Kidney tubule cell (primary cell): ENCODE measurements around the gene TRIM72.
"Not testable (repeated sequence)": the region's sequence is repeated elsewhere in the genome, so short reads cannot be mapped to it uniquely, and the experiment has no call there.

Experiments
- DNase-seq: peaks from one replicate; pipeline ENCODE4 v3.0.0-alpha.2; 2018; ENCODE audit warnings: low spot score

TRIM72 gene

DNA sequence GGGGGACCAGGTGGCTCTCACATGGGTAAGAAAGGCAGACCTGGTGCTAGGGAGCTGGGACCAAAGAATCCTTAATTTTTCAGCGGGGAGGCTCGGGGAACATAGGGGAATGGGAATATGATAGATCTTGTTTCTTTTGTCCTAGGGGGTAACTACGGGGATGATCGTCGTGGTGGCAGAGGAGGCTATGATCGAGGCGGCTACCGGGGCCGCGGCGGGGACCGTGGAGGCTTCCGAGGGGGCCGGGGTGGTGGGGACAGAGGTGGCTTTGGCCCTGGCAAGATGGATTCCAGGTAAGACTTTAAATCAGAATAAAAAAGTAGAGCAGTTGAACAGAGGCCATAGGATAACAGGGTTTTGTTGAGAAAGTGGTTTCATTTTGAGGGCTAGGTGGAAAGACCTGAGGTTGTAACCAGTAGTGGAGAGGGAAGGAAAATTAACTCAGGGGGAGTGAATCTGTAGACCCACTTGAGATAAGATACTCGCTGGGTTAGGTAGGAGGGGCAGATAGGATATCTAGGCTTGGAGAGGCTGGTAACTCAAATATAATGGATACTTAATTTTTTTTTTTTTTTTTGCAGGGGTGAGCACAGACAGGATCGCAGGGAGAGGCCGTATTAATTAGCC is 23.0 kb upstream of the TRIM72 start:
- DNase-seq, result no peak

DNA sequence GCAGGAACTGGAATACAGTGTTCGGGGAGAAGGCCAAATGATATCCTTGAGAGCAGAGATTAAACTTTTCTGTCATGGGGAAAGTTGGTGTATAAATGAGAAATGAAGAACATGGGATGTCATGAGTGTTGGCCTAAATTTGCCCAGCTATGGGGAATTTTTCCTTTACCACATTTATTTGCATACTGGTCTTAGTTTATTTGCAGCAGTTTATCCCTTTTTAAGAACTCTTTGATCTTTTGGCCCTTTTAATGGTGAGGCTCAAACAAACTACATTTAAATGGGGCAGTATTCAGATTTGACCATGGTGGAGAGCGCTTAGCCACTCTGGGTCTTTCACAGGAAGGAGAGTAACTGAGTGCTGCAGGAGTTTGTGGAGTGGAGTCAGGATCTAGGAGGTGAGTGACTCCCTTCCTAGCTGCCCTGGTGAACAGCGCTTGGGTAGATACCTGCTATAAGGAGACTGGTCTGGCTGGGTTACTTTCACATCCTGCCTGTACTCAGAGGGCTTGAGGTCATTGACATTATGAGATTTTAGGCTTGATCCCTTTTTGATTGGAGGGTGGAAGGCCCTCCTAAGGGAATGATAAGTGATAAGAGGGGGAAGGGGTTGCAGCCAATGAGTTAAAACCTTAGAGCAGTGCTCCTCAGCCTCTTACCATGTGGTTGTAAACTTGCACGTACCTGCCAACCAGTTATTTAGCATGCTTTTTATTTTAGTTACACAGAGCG is 22.1 kb upstream of the TRIM72 start:
- no peak for DNase-seq

DNA sequence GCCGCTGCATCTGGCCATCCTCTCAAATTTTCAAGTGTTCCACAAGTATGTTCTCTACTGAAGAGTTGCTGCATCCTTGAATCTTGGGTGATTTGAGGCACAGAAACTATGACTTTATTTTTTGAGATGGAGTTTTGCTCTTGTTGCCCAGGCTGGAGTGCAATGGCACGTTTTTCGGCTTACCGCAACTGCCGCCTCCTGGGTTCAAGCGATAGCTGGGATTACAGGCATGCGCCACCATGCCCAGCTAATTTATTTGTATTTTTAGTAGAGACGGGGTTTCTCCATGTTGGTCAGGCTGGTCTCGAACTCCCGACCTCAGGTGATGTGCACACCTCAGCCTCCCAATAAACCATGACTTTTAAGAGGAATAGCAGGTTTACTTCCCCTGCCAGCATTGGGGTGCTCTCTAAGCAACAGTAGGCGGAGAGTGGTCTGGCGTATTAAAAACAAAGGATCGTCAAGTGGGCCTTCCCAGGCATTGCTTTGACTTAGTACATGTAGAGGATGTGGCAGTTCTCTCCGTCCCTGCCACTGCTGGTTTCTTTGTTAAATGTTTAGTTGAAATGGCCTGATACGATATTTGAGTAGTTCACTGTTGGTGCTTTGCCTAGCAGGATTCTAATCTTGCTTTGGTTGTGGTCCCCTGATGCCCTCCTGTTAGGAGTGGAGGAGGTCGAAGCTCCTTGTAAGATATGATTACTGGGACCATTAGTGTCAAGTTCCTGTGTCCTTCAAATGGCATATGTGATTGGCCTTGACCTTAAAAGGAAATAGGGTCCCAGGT is 20.9 kb upstream of the TRIM72 start:
- DNase-seq, result no peak

DNA sequence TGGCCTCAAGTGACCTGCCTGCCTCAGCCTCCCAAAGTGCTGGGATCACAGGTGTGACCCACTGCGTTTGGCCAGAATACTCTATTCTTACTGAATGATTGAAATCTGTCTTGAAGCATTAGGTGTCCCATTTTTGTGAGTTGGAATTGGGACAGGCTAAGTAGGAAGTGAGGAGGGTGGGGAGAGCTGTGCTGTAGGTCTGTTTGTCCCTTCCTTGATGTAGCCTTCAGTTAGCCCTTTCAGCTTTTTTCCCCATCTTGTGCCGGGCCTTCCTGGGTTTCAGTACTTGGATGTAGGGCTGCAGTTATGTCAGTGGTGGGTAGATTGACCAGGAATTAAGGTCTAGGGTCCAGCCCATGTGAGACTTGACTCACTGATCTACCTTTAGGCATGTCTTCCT is 20.0 kb upstream of the TRIM72 start:
- DNase-seq, result no peak

DNA sequence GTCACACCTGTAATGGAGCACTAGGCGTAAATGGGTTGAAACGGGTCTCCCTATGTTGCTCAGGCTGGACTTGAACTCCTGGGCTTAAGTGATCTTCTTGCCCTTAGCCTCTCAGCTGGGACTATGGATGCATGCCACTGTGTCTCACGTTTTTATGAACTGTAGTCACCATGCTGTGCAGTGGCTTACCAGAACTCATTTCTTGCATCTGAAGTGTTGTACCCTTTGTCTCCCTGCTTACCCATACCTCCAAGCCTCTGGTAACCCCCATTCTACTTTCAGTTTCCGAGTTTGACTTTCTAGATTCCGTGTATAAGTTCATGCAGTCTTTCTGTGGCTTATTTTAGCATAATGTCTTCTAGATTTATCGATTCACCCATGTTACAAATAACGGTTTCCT is 19.0 kb upstream of the TRIM72 start:
- DNase-seq, result no peak

DNA sequence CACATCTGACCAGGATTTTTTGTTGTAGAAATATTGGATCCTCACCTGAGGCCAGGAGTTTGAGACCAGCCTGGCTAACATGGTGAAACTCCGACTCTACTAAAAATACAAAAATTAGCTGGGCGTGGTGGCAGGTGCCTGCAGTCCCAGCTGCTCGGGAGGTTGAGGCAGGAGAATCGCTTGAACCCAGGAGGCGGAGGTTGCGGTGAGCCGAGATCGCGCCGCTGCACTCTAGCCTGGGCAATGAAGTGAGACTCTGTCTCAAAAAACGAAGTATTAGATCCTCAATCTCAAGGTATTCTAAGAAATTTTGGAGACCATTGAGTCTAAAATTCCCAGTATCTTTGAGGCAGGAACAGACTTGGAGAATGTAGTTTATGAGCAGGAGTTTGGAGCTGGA is 18.1 kb upstream of the TRIM72 start:
- DNase-seq, result not testable (repeated sequence)

DNA sequence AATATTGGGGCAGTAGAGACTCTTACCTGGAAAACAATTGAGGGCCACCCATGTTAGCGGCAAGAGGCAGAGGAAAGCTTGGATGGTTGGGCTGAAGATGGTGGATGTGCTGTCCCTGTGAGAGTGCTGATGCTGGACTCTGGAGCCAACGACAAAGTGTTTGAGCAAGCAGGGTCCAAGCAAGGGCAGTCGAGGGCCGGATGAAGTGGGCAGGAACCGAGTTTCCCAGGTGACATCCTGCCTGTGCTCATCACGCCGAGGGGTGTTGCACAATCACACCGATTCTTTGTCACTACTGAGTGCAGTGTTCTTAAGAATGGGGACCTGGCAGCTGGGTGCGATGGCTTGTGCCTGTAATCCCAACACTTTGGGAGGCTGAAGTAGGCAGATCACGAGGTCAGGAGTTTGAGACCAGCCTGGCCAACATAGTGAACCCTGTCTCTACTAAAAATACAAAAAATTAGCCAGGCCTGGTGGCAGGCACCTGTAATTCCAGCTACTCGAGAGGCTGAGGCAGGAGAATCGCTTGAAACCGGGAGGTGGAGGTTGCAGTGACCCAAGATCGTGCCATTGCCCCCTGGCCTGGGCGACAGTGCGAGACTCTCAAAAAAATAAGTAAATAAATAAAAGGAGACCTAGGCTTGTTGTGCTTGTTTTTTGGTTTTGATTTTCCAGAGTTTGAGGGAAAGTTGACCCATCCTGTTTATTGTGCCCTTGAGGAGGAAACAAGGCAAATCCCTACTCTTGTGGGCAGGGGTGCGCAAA is 17.4 kb upstream of the TRIM72 start:
- no peak for DNase-seq

DNA sequence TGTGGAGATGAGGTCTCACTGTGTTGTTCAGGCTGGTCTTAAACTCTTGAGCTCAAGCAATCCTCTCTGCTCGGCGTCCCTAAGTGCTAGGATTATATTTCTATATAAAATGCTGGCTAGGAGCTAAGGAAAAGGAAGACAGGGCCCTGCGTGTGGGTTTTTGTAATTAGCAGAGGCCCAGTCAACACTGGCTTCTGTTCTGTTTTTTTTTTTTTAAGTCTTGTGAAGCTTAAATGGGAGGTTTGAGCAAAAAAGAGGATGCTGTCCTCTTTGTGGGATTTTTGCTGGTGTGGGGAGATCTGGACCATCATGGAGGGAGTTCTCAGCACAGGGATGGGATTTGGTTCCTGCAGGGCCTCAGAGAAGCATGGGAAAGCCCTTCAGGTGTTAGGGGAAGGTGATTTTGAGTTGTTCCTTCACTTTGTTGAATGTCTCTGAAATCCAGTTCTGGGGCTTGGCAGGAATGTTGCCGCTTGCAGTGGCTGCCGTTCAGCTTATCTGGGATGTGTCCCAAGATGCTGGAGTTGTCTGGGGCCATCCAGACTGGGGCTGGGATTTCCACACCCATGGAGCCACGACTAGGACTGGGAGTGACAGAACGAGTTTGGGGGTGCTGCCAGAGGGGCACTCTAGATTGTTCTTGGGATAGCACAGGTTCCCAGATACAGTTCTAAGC is 15.6 kb upstream of the TRIM72 start:
- no peak for DNase-seq

DNA sequence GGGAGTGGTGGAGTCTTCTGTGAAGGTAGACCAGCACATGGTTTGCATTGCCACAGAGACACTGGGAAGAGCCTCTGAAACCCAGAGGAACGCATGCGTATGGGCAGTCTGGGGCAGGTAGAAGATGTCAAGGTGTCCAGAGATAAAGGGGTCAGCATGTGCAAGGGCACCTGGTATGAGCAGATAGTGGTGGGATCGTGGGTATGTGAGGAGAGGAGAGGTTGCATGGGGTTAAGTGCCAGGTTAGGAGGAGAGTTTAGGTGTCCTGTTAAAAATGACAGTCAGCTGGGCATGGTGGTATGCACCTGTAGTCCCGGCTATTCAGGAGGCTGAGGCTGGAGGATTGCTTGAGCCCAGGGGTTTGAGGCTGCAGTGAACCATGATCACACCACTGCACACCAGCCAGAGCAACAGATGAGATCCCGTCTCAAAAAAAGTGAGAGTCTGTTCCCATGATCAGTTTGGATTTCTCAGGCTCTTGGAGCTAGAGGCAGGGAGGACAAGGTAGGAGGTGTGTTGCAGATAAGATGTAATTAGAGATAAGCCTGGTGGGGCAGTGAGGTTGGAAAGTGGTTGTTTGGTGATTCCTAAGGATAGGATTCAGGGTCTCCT is 14.4 kb upstream of the TRIM72 start:
- no peak for DNase-seq

DNA sequence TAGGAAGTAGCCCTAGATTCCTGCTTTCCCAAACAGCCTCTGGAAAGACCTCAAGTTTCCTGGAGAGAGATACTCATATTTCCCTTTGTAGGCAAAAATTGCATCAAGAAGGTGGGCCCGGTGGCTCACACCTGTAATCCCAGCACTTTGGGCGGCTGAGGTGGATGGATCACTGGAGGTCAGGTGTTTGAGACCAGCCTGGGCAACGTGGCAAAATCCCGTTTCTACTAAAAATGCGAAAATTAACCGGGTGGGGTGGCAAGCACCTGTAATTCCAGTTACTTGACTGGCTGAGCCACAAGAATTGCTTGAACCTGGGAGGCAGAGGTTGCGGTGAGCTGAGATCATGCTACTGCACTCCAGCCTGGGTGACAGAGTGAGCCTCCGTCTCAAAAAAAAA is 13.8 kb upstream of the TRIM72 start:
- DNase-seq, result not testable (repeated sequence)

DNA sequence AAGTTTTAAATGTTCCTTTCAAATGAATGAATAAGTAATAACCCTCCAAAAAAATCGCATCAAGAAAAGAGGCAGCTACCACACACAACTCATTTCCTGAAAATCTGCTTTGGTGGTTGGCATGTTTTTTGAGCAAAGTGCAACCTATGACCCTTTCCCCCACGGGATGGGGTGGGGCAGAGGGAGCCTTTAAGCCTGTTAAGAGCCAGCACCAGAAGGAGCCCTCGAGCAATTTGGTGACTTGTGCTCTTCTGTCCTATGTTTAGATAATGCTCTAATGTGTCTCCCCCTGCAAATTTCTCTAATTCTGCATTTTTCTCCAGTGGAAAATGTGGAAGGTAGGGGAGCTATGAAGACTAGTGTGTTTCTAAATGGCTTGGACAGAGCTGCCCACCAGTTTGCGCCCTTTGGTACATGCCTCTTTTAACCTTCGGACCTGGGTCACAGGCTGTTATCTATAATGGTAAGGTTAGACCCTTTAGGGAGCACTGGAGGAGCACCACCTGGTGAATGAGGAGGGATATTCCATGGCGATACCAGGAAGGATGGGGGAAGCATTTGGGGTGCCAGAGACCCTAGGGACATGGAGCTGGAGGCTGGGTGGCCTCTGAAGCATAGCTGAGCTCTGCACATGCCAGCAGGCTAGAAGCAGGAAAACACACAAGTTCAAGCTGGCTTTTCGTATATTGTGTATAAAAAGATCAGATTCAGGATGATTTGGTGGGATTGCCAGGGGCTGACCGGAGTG is 12.9 kb upstream of the TRIM72 start:
- no peak for DNase-seq

DNA sequence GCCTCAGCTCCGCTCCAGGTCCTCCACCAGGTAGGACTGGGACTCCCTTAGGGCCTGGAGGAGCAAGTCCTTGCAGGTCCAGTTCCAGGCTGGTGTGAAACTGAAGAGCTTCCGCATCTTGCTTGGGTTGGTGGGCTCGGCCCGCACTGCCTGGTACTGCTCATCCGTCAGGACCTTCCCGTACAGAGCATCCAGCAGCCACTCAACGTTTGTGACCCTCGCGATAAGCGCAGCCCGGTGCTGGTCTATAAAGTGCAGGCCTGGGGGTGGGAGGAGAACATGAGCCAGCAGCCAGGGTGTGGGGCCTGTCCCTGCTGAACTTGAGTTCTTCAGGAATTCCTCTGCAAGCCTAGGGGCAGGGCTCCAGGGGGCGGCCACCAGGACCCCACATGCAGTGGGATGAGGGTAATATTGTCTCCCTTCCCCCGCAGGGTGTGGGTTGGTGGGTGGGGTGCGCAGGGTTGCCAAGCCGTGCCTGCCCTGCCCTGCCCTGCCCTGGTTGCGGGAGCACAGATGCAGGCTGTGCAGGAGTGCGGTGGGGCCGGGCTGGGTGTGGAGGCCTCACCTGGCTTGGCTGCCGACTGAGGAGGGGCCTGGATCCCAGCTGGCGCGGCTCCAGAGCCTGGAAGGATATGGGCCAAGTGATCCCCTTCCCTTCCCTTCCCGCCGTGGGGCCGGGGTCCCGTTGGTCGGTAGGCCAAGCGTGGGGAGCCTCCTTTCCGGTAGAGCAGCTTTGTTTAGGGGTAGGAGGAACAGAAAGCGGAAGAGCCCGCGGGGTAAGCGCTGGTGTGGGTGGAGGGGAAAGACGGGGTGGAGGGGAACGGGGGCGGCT is 12.1 kb upstream of the TRIM72 start:
- DNase-seq, result no peak

DNA sequence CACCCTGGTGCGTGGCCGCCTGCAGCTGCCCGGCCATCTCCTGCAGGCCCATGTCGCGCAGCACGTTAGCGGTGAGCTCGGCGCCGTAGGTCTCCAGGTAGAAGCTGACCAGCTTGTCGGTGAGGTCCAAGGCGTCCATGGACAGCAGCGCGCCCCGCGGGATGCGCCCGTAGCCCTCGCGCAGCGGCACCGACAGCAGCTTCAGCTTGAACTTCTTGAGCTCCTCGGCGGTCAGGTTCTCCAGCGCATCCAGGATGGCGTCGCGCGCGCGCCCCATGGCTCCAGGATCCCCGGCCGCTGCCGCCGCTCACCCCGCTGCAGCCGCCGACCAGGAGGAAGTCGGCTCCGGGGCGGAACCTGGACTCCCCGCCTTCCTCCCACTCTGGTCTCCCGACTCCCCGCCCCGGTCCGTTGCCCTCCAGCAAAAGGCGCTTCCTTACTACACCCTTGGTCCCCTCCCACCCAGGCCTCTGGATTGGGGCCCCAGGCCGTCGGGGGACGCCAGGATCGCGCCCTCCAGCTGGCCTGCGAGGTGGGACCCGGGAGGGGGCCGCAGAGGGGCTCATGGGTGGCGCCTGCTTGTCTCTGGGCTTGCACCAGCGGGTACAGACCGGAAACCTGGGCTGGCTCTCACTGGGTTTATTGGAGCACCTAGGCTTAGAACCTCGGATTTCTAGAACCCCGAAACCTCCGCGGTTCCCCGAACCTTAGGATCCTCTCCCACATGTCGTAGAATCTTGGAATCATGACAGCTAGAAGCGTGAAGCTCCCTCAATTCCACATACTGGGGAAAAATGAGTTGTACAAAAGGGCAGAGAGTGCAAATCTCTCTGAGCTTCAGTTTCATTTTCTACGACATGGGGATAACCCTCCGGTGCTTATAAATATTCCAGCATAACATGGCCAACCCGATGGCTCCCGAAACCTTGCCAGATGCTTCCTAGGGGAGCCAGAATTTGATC is 11.2 kb upstream of the TRIM72 start, which contains the start of gene PYCARD:
Gene PYCARD (minus strand): TSS at position 347 of the 962 bp plus-strand sequence. CDS start 70 bp downstream, at position 277.
- peak; percentile 51 for DNase-seq

DNA sequence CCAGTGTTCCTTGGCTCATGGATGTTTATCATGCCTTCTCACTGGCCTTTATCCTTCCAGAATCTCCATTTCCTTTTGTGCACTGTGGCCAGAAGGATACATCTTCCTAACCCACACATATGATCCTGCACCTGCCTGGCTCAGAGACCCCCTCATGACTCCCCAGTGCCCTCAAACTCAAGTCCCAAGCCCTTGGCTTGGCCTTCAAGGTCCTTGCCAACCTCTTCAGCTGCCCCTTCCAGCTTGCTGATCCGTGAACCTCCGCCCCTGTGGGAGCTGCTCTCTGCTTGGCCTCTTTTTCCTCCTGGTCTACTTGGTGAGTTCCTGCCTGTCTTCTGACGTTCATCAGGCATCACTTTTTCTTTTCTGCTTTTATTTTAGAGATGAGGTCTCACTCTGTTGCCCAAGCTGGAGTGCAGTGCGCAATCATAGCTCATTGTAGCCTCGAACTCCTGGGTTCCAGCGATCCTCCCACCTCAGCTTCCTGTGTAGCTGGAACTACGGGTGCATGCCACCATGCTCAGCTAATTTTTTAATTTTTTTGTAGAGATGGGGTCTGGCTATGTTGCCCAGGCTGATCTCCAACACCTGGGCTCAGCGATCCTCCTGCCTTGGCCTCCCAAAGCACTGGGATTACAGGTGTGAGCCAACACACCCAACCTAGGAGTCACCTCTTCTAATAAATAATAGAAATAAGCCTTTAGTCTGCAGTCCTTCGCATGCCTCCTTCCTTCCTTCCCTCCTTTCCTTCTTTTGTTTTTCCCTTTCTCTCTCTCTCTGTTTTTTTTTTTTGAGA is 8.8 kb upstream of the TRIM72 start:
- no peak for DNase-seq

DNA sequence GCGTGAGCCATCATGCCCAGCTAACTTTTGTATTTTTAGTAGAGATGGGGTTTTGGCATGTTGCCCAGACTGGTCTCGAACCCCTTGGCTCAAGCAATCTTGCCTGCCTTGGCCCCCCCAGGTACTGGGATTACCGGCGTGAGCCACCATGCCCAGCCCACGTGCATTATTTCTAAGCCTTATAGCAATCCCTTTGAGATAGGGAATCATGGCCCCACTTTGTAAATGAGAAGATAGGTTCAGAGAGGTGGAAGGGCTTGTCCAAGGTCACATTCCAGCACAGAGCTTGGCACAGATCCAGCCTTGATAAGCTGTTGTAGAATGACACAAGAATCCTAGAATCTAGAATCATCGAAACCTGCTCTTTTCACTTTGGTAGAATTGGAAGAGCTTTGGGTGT is 7.1 kb upstream of the TRIM72 start:
- no peak for DNase-seq

DNA sequence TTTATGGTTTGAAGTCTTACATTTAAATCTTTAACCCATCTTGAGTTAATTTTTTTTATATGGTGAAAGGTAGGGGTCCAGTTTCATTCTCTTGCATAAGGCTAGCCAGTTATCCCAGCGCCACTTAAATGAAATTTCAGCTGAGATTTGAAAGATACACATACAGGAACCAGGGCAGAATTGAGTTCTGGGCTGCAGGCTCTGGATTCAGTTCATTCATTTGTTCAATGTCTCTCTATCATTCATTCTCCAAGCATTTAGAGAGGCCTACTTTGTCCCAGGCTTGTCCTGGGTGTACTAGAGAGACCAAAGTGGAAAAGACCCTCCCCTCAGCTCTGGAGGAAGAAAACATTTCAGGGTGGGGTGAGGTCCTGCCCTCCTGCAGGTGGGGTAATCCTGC is 577 bp upstream of the TRIM72 start:
- no peak for DNase-seq

DNA sequence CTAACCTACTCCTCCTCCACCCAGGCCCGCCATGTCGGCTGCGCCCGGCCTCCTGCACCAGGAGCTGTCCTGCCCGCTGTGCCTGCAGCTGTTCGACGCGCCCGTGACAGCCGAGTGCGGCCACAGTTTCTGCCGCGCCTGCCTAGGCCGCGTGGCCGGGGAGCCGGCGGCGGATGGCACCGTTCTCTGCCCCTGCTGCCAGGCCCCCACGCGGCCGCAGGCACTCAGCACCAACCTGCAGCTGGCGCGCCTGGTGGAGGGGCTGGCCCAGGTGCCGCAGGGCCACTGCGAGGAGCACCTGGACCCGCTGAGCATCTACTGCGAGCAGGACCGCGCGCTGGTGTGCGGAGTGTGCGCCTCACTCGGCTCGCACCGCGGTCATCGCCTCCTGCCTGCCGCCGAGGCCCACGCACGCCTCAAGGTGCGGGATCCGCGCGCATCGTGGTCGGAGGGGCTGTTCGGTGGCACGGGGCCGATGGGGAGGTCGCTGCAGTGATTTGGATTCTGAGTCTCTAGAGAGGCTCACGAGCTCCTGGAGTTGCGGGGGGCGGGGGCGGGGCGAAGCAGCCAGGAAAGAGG is 878 bp downstream of the TRIM72 start:
- no peak for DNase-seq
